HG02938 (cell line): ENCODE results near the gene LDOC1.
"Not testable (repeated sequence)": the region's sequence is repeated elsewhere in the genome, so short reads cannot be mapped to it uniquely, and the experiment has no call there.

Experiments
- ATAC-seq: cut with Tn5 transposase; IDR thresholded peaks from one replicate; pipeline ENCODE4 v1.9.1; 2021; ENCODE audit warnings: mild to moderate bottlenecking, moderate library complexity; ENCODE audit not compliant: unreplicated experiment

Gene LDOC1

DNA sequence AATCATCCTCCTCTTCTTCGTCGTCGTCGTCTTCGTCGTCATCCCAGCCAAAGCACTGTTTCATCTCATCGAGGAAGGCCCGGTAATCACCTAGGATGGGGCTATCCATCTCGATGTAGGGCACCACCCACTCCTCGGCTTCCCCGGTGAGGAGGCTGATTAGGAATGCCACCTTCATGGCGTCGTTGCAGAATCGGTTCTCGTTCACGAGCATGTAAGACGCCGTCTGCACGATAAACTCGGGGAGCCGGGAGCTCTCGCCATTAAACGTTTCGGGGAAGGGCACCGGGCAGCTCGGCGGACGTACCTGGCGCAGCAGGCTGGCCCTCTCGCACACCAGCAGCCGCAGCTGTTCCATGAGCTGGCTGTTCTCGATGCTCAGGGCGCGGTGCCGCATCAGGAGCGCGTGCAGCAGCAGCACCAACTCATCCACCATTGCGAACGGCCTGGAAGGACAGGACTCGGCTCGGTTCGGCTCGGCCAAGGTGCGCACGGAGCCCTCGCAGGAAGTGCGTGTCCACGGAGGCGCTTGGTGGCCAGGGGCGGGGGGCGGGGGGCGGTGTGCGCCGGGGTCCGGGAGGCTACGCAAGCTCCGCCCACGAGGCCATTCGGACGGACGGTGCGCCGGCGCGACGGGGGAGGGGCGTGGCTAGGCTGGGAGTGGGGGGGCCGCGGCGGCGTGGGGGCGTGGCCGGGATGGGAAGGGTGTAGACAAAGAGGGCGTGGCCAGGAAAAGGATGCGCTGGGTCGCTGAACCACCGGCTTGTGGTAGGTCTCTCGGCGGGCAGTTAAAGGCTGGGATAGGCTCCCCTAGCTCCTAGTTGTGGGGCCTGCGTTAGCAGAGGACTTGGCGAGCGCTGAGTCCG, at the start of gene LDOC1:
Gene LDOC1 (minus strand): TSS at position 544 of the 866 bp plus-strand sequence. CDS start 108 bp downstream, at position 436.
- ATAC-seq: no peak

DNA sequence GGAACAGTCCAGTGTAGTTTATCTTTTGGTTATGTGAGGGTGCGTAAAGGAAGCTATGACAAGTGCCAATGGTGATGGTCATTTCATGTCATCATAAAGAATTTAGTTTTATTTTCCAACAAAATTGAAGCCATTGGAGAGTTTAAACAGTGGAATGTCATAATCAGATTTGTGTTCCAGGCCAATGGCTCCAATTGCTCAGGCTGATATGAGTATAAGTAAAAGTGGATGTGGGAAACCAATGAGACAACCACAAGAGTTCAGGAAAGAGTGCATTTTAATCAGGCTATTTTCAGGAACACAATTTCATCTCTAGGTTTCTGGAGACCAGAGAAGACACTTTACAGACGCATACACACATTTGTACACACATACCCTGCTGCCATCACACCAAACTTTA, 44.7 kb upstream of the LDOC1 start:
- no peak for ATAC-seq

DNA sequence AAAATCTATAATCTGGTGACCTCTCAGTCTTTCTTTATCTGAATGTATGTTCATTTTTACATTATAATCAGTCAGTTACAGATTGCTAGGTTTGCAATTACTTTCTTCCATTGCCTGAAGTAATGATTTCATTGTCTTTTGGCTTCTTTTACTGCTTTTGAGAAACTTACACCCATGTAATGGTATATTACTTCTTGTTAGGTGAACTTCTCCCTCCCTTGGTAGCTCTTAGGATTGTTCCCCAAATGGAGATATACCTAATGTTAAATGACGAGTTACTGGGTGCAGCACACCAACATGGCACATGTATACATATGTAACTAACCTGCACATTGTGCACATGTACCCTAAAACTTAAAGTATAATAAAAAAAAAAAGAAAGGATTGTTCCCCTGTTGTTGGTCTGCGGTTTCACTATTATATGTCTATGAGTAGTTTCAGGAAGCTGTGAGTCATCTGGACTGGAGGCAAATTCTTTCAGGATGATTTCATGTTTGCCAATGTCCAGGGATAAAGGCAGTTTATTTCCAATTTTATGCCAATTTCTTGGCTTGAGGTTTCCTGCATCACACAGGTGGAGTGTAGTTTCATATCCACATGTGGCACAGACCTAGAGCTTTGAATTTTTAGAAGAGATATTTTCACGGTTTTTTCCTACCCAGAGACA, 43.5 kb upstream of the LDOC1 start:
- no peak for ATAC-seq

DNA sequence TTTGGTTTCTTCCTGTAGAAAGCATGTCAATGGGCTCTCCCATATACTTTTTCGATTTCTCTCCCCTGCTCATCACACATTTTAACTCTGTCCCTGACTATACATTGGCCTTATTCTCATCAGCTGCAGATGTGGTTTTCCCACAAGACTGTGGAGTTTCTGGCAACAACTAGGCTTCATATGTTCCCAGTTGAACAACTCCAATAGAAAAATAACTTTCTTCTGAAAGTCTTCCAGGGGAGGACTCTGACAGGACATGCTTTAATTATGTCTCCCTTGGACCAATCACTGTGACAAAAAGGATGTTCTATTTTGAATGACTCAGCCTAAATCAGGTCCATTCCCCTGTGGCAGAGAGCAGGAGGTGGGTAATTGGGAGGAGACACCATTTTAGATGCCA, 37.3 kb upstream of the LDOC1 start:
- ATAC-seq: no peak

DNA sequence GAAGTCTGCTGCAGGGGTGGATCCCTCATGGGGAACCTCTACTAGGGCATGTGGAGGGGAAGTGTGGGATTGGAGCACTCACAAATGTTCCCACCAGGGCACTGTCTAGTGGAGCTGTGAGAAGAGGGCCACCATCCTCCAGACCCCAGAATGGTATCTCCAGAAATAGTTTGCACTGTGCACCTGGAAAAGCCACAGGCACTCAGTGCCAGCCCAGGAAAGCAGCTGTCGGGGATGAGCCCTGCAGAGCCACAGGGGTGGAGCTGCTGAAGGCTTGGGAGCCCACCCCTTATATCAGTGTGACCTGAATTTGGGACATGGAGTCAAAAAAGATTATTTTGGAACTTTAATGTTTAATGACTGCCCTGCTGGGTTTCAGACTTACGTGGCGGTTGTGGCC, 25.0 kb upstream of the LDOC1 start:
- ATAC-seq: no peak

DNA sequence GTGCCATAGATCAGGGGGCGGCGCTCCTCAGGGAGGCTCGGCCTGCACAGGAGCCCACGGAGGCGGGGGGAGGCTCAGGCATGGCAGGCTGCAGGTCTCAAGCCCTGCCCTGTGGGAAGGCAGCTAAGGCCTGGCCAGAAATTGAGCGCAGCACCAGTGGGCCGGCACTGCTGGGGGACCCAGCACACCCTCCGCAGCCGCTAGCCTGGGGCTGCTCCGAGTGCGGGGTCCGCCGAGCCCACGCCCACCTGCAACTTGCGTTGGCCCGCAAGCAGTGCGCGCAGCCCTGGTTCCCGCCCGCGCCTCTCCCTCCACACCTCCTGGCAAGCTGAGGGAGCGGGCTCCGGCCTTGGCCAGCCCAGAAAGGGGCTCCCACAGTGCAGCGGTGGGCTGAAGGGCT, 11.6 kb upstream of the LDOC1 start:
- ATAC-seq: not testable (repeated sequence)

DNA sequence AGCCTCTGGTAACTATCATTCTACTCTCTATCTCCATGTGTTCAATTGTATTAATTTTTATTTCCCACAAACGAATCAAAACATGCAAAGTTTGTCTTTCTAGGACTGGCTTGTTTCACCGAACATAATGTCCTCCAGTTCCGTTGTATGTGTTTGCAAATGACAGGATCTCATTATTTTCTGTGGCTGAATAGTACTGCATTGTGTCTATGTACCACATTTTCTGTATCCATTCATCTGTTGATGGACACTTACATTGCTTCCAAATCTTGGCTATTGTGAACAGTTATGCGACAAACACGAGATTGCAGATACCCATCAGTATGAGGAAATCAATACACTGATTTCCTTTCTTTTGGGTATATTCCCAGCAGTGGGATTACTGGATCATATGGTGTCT, 8.4 kb upstream of the LDOC1 start:
- ATAC-seq: no peak

DNA sequence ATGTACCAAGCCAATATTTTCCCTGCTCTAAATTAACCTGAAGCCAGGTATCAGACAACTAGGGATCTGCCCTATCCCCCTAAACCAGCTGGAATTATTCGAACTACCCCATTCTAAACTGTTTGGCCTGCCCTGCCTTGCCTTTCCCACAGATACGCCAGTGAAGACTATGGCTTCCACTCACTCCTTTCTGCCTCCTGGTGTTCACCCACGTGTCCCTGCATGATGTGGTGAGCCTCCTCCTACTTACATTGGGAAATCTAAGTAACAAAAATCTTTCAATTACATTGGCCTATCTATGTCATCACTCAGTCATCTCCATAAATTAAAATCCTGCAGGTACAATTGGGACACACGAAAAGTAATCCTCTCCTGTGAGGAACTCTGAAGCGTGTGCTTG, 6.1 kb upstream of the LDOC1 start:
- ATAC-seq: no peak

DNA sequence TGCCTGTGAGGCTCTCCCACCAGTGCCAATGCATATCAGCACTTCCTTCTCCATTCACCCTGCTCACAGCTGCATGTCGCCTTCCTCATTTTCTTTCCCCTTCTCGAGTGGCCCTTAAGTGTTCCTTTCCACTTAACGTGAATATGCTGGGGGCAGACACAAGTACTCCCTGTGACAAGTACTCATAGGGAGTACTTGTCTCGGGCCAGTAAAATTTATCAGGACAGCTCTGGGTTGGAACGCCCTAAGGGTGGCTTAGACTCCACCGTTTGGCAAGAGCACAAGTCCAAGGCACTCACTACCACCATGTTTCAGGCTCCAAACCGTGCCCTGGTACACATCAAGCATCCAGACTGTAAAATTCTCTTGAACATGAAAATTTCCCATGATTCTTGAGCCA, 3.9 kb upstream of the LDOC1 start:
- no peak for ATAC-seq

DNA sequence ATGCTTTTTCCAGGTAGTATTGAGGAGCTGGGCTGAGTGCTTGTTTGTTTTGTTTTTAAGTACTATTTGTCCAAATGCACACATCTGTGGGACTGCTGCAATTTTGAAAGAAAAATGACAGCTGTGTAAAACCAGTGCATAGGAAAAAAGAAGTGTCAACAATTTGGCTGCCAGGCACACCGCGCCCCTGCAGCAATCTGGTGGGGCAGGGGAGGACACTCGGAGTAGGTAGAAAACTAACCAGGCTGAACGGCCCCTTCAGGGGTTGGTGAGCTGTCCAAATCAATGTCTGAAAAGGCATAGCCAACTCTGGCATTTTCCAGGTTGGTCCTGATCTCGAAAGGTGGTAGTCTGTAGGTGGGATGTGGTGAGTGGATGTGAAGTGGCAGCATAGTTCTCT, 1.1 kb downstream of the LDOC1 start:
- ATAC-seq: no peak

DNA sequence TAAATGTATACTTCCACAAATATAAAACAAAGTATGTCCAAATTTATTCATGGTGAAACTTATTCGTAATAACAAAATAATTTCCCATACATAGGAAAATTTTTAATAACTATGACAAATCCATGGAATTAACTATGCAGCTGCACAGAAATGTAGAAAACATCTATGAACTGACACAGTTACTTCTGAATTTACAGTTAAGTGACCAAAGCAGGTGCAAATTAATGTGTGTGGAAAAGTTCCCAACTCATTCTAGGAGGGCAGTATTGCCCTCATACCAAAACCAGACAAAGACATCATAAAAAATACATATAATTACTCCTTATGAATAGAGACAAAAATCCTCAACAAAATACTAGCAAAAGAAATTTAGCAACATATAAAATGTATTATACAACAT, 12.5 kb downstream of the LDOC1 start:
- no peak for ATAC-seq

DNA sequence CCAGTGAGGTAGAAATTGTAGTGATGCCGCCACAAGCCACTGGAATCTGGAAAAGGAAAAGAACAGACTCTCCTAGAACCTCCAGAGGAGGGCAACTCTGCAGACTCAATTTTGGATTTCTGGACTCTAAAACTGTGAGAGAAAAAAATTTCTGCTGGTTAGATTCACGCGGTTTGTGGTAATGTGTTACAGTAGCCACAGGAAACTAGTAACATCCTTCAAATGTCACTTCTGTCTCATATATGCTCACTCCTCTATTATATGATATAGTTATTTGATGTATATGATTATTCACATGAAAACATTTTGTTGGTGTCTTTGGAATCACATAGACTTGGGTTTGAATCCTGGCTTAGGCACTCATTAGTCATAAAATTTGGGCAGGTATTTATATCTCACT, 18.8 kb downstream of the LDOC1 start:
- no peak for ATAC-seq

DNA sequence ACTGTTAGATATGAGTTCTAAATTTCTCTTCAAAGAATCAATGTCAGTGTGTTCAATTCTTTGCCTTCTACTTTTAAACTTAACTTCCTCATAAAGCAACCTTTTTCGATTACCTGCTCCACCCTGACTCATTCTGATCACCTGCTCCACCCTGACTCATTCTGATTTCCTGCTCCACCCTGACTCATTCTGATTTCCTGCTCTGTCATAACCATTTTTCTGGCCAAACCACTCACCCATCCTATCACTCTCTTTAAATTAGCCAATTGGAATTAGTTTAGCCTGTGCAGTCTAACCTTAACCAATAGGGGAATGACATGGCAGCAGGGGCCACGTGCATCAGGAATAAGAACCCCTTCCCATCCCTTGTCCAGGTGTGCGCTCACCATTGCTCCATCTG, 21.7 kb downstream of the LDOC1 start:
- not testable (repeated sequence) for ATAC-seq

DNA sequence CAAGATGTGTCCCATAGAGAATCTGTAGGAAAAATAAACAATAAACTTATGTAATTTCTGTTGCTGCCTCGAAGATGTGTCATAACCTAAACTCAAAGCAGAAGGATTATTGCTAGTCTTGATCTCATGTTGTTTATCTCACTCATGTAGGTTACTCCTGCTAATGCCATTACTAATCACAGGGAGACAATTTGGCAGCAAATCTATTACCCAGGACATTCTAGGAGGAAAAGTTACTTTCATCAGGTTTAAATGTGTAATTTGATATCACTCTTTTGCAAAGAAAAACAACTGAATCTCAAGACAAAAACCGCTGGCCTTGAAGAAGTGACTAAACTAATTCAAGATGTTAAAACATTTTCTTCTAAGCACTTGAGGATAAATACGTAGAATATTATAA, 34.0 kb downstream of the LDOC1 start:
- ATAC-seq: no peak

DNA sequence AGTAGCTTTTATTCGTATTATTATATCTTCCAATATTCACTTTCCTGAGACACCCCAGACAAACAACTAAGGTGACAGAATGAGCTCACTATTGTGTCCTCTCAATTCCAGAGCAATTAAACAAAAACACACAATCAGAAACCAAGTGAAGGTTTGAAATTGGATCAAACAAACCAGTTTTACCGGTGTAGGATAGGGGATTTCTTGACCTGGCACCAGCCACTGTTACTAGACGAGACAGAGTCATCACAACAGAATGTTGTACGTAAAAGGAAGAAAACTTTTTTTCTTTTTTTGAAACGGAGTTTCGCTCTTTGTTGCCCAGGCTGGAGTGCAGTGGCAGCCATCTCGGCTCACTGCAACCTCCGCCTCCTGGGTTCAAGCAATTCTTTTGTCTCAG, 43.7 kb downstream of the LDOC1 start:
- no peak for ATAC-seq

DNA sequence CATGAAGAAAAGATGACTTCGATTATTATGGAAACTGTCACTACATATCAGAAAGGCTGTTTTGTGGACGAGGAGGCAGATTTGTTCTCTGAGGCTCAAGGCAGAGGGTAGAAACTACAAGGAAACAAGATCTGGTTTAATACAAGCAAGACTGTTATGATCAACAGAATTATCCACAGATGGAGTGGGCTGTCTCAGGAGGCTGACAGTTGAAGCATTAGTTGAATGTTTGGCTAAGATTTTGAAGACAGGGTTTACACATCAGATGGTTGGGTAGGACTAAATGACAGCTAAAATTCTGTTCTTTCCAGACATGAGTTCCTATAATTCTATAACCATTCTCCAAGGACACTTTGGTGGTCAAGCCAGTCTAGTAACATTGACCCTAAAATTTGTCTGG, 49.8 kb downstream of the LDOC1 start:
- ATAC-seq: no peak
